RWPE2 (cell line): ENCODE results near the gene SMCO4.

Experiments
- ATAC-seq: fragments of 200-7000 bp; cut with Tn5 transposase; 3 replicates; pipeline ENCODE4 v1.9.1; 2021; ENCODE audit warnings: low read depth
- DNase-seq: peaks from one replicate; pipeline ENCODE4 v3.0.0-alpha.2; 2020; ENCODE audit warnings: low spot score
- H3K27ac ChIP-seq: fragments of 450-650 bp; 2 replicates; pipeline ENCODE4 v1.5.1; 2017; ENCODE audit warnings: mild to moderate bottlenecking; ENCODE audit not compliant: poor library complexity, severe bottlenecking
- H3K27me3 ChIP-seq: fragments of 250-450 bp; sonication (Bioruptor Pico); 2 replicates; pipeline ENCODE4 v1.5.1; 2021; ENCODE audit warnings: mild to moderate bottlenecking, moderate library complexity; ENCODE audit not compliant: insufficient read depth, poor library complexity, severe bottlenecking
- H3K36me3 ChIP-seq: fragments of 250-450 bp; sonication (Bioruptor Pico); 2 replicates; pipeline ENCODE4 v1.5.1; 2020; ENCODE audit warnings: low read depth, mild to moderate bottlenecking, moderate library complexity
- H3K4me1 ChIP-seq: fragments of 250-450 bp; sonication (Bioruptor Pico); 2 replicates; pipeline ENCODE4 v1.5.1; 2021; ENCODE audit warnings: mild to moderate bottlenecking, moderate library complexity; ENCODE audit not compliant: insufficient read depth, poor library complexity, severe bottlenecking
- H3K4me3 ChIP-seq: fragments of 250-450 bp; sonication (Bioruptor Pico); 2 replicates; pipeline ENCODE4 v1.5.1; 2021; ENCODE audit warnings: mild to moderate bottlenecking, moderate library complexity; ENCODE audit not compliant: severe bottlenecking
- H3K9me3 ChIP-seq: fragments of 250-450 bp; sonication (Bioruptor Pico); 2 replicates; pipeline ENCODE4 v1.5.1; 2021; ENCODE audit warnings: mild to moderate bottlenecking, moderate library complexity; ENCODE audit not compliant: severe bottlenecking
- CTCF ChIP-seq: fragments of 450-650 bp; IDR thresholded peaks from one replicate; pipeline ENCODE4 v1.5.1; 2017; ENCODE audit warnings: mild to moderate bottlenecking, moderate library complexity; ENCODE audit not compliant: poor library complexity, severe bottlenecking

Gene SMCO4

GRCh38 chr11:93541884-93542810, 1.0 kb downstream of the SMCO4 start:
- no peaks in the 10 kb centered on the region for H3K36me3 ChIP-seq
- TF ChIP-seq CTCF = no peak
- no peaks in the 10 kb centered on the region for H3K9me3 ChIP-seq
- no peaks in the 10 kb centered on the region for H3K27me3 ChIP-seq
- peaks cover 2% of the 10 kb centered on the region for H3K4me1 ChIP-seq
- peak overlapping the region; percentile 44 for H3K4me3 ChIP-seq
- peak; percentile 44 for ATAC-seq
- peak overlapping the region; percentile 20 for H3K27ac ChIP-seq
- DNase-seq = no peak

GRCh38 chr11:93540896-93541553, 2.2 kb downstream of the SMCO4 start:
- TF ChIP-seq CTCF = no peak
- no peaks in the 10 kb centered on the region for H3K27me3 ChIP-seq
- H3K4me1 ChIP-seq = peaks cover 2% of the 10 kb centered on the region
- no peak overlapping the region for H3K4me3 ChIP-seq
- ATAC-seq = no peak
- H3K27ac ChIP-seq = no peak overlapping the region
- H3K36me3 ChIP-seq = no peaks in the 10 kb centered on the region
- no peaks in the 10 kb centered on the region for H3K9me3 ChIP-seq
- no peak for DNase-seq

GRCh38 chr11:93540337-93540736, 2.9 kb downstream of the SMCO4 start:
- peaks cover 2% of the 10 kb centered on the region for H3K4me1 ChIP-seq
- no peak for ATAC-seq
- TF ChIP-seq CTCF = no peak

GRCh38 chr11:93537767-93538261, 5.4 kb downstream of the SMCO4 start:
- H3K4me3 ChIP-seq = no peak overlapping the region
- TF ChIP-seq CTCF = no peak

More at GRCh38 chr11:93540337-93540736, 2.9 kb downstream of the SMCO4 start:
- H3K9me3 ChIP-seq = no peaks in the 10 kb centered on the region
- H3K27ac ChIP-seq = no peak overlapping the region
- H3K36me3 ChIP-seq = no peaks in the 10 kb centered on the region
- no peak for DNase-seq
- no peak overlapping the region for H3K4me3 ChIP-seq
- H3K27me3 ChIP-seq = no peaks in the 10 kb centered on the region

More at GRCh38 chr11:93537767-93538261, 5.4 kb downstream of the SMCO4 start:
- Histone ChIP-seq H3K27ac (no peak overlapping the region), H3K36me3 (no peaks in the 10 kb centered on the region), H3K9me3 (no peaks in the 10 kb centered on the region), H3K27me3 (no peaks in the 10 kb centered on the region), H3K4me1 (no peaks in the 10 kb centered on the region)
- peak; percentile 46; the same call in 2 of the 3 replicates for ATAC-seq
- no peak for DNase-seq
